H9 (cell line): ENCODE data around the gene ENTREP3. TPM values are rescaled to one million over a fixed set of nuclear protein-coding genes. Genes with fewer than 3 reads are reported as not detected.

ENCODE experiments used
- DNase-seq: peaks from one replicate; pipeline ENCODE4 v3.0.0-alpha.2; 2017
- H2AFZ ChIP-seq: one replicate; pipeline ENCODE4 v1.6.1; 2013; ENCODE audit warnings: mild to moderate bottlenecking, low read length, control low read depth, moderate library complexity
- H2AK5ac ChIP-seq: 2 replicates; pipeline ENCODE4 v1.6.1; 2013; ENCODE audit warnings: low read length, control low read depth, mixed read lengths; ENCODE audit not compliant: insufficient read length
- H2BK120ac ChIP-seq: one replicate; pipeline ENCODE4 v1.6.1; 2013; ENCODE audit warnings: low read depth, mild to moderate bottlenecking, low read length, control low read depth, inconsistent platforms; ENCODE audit not compliant: poor library complexity, severe bottlenecking
- H2BK12ac ChIP-seq: 2 replicates; pipeline ENCODE4 v1.6.1; 2013; ENCODE audit warnings: low read length, control low read depth, mixed read lengths, low read depth; ENCODE audit not compliant: insufficient read length
- H2BK15ac ChIP-seq: 2 replicates; pipeline ENCODE4 v1.6.1; 2013; ENCODE audit warnings: low read depth, low read length, control low read depth
- H2BK20ac ChIP-seq: one replicate; pipeline ENCODE4 v1.6.1; 2013; ENCODE audit warnings: low read depth, mild to moderate bottlenecking, low read length, control low read depth, inconsistent platforms; ENCODE audit not compliant: poor library complexity, severe bottlenecking
- H2BK5ac ChIP-seq: 2 replicates; pipeline ENCODE4 v1.6.1; 2013; ENCODE audit warnings: low read length, control low read depth, mixed read lengths; ENCODE audit not compliant: insufficient read length
- H3K14ac ChIP-seq: 2 replicates; pipeline ENCODE4 v1.6.1; 2013; ENCODE audit warnings: low read length, control low read depth; ENCODE audit not compliant: insufficient read depth
- H3K18ac ChIP-seq: 2 replicates; pipeline ENCODE4 v1.6.1; 2013; ENCODE audit warnings: low read depth, mild to moderate bottlenecking, mixed read lengths, low read length, control low read depth; ENCODE audit not compliant: insufficient read length
- H3K23ac ChIP-seq: 2 replicates; pipeline ENCODE4 v1.6.1; 2013; ENCODE audit warnings: low read length, control low read depth, mixed read lengths, low read depth; ENCODE audit not compliant: insufficient read length
- H3K23me2 ChIP-seq: 2 replicates; pipeline ENCODE4 v1.6.1; 2013; ENCODE audit warnings: low read depth, mild to moderate bottlenecking, mixed read lengths, low read length, control low read depth; ENCODE audit not compliant: insufficient read length, poor library complexity, severe bottlenecking
- H3K27ac ChIP-seq: 2 replicates; pipeline ENCODE4 v1.5.1; 2013; ENCODE audit warnings: low read length, control low read depth, mixed read lengths, low read depth; ENCODE audit not compliant: insufficient read length
- H3K27me3 ChIP-seq: 2 replicates; pipeline ENCODE4 v1.6.1; 2013; ENCODE audit warnings: low read length, control low read depth, inconsistent platforms; ENCODE audit not compliant: insufficient read depth
- H3K4ac ChIP-seq: 2 replicates; pipeline ENCODE4 v1.6.1; 2013; ENCODE audit warnings: low read depth, mild to moderate bottlenecking, control low read depth, inconsistent platforms, low read length, moderate library complexity
- H3K4me1 ChIP-seq: 2 replicates; pipeline ENCODE4 v1.6.1; 2013; ENCODE audit warnings: low read length, control low read depth, inconsistent platforms; ENCODE audit not compliant: insufficient read depth
- H3K4me2 ChIP-seq: 2 replicates; pipeline ENCODE4 v1.6.1; 2013; ENCODE audit warnings: low read length, control low read depth, mixed read lengths; ENCODE audit not compliant: insufficient read length, insufficient read depth
- H3K56ac ChIP-seq: 2 replicates; pipeline ENCODE4 v1.6.1; 2013; ENCODE audit warnings: low read depth, mild to moderate bottlenecking, mixed read lengths, low read length, control low read depth; ENCODE audit not compliant: insufficient read length
- H3K79me1 ChIP-seq: 2 replicates; pipeline ENCODE4 v1.6.1; 2013; ENCODE audit warnings: low read depth, mild to moderate bottlenecking, moderate library complexity, low read length, control low read depth, inconsistent platforms; ENCODE audit not compliant: insufficient read depth, poor library complexity, severe bottlenecking
- H3K79me2 ChIP-seq: 2 replicates; pipeline ENCODE4 v1.6.1; 2013; ENCODE audit warnings: low read length, control low read depth, inconsistent platforms; ENCODE audit not compliant: insufficient read depth
- H3K9ac ChIP-seq: 2 replicates; pipeline ENCODE4 v1.6.1; 2013; ENCODE audit warnings: low read length, control low read depth, mixed read lengths; ENCODE audit not compliant: insufficient read length; ENCODE audit errors: extremely low read depth
- H3K9me3 ChIP-seq: one replicate; pipeline ENCODE4 v1.6.1; 2013; ENCODE audit warnings: low read depth, low read length, inconsistent platforms; ENCODE audit not compliant: control insufficient read depth
- H3T11ph ChIP-seq: one replicate; pipeline ENCODE4 v1.6.1; 2013; ENCODE audit warnings: mild to moderate bottlenecking, low read length, control low read depth, inconsistent platforms
- H4K20me1 ChIP-seq: one replicate; pipeline ENCODE4 v1.6.1; 2013; ENCODE audit not compliant: control insufficient read depth, insufficient read length, insufficient read depth
- H4K5ac ChIP-seq: 2 replicates; pipeline ENCODE4 v1.6.1; 2013; ENCODE audit warnings: low read depth, mild to moderate bottlenecking, mixed read lengths, low read length, control low read depth; ENCODE audit not compliant: insufficient read length
- H4K8ac ChIP-seq: replicated peaks from 2 replicates; pipeline ENCODE4 v1.6.1; 2013; ENCODE audit warnings: low read length, control low read depth, mixed read lengths, low read depth; ENCODE audit not compliant: insufficient read length
- H4K91ac ChIP-seq: 2 replicates; pipeline ENCODE4 v1.6.1; 2013; ENCODE audit warnings: low read depth, mild to moderate bottlenecking, moderate library complexity, mixed read lengths, low read length, control low read depth; ENCODE audit not compliant: insufficient read length
- H3K27ac Mint-ChIP-seq, 3 experiments: 2 replicates in 2 of 3; 3 replicates in 1 of 3; pipeline ENCODE4 v1.8.0; 2020 to 2021; ENCODE audit warnings: mixed read lengths in 3 of 3, mild to moderate bottlenecking in 1 of 3, moderate library complexity in 1 of 3
- H3K27me3 Mint-ChIP-seq: 2 replicates; pipeline ENCODE4 v1.8.0; 2021; ENCODE audit warnings: low read depth, mild to moderate bottlenecking, moderate library complexity, mixed read lengths
- H3K36me3 Mint-ChIP-seq, 3 experiments: 2 replicates in 2 of 3; 3 replicates in 1 of 3; pipeline ENCODE4 v1.8.0; 2020 to 2021; ENCODE audit warnings: low read depth in 3 of 3, mixed read lengths in 3 of 3; ENCODE audit not compliant: insufficient read depth in 1 of 3
- H3K4me1 Mint-ChIP-seq, 2 experiments: 2 replicates each; pipeline ENCODE4 v1.8.0; 2020; ENCODE audit warnings: mixed read lengths in 2 of 2
- H3K4me3 Mint-ChIP-seq, 2 experiments: 2 replicates in 1 of 2; 3 replicates in 1 of 2; pipeline ENCODE4 v1.8.0; 2020 to 2021; ENCODE audit warnings: mild to moderate bottlenecking in 2 of 2, mixed read lengths in 2 of 2, moderate library complexity in 1 of 2
- H3K9me3 Mint-ChIP-seq, 2 experiments: 2 replicates in 1 of 2; 3 replicates in 1 of 2; pipeline ENCODE4 v1.8.0; 2020; ENCODE audit warnings: mild to moderate bottlenecking in 2 of 2, mixed read lengths in 2 of 2, moderate library complexity in 1 of 2
- WGBS: extraction: QIAGEN DNeasy Blood & Tissue Kit; methylation state at CpG from one replicate; pipeline ENCODE4 v1.1.7; 2013; ENCODE audit warnings: missing lambda C conversion rate, low lambda C conversion rate, mixed read lengths; ENCODE audit not compliant: insufficient read length; ENCODE audit errors: extremely low coverage; 5-methylcytosine and 5-hydroxymethylcytosine counted together
- total RNA-seq: library from RNA; stranded (reverse); gene quantifications from 2 replicates; pipeline ENCODE4 v1.2.1, GENCODE V29; 2021
- TF ChIP-seq, protein P1 (sequence below): fragments of 200-600 bp; sonication (generic); conservative IDR thresholded peaks from 3 replicates; pipeline ENCODE4 v1.8.0; 2021; ENCODE audit warnings: antibody characterized with exemption, mild to moderate bottlenecking

Gene ENTREP3
- total RNA-seq, 1 experiment from 2014 or later, result 41.0 TPM

DNA sequence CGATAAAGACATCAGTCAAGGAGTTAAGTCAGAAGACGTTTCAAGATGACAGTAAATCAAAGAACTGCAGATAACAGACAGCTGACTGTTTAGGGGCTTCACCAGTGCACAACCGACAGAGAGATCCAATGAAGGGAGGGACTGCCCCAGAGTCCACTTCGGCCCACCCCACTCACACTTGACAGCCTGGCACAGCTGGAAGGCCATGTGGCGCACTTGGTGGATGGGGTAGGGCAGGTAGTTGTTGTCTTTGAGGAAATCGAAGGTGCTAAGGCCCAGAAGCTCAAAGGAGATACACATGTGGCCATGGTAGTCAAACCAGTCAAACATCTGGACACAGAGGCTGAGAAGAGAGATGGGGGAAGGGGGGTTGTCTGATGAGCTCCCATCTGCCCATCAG is 11.3 kb upstream of the ENTREP3 start:
- H2BK120ac ChIP-seq, result no peak overlapping the region
- no peak overlapping the region for H4K8ac ChIP-seq
- no peaks in the 10 kb centered on the region for H4K20me1 ChIP-seq
- no peaks in the 10 kb centered on the region for H3K9me3 Mint-ChIP-seq
- H3K4me1 ChIP-seq, result no peaks in the 10 kb centered on the region
- no peak overlapping the region for H2BK12ac ChIP-seq
- no peak overlapping the region for H2BK20ac ChIP-seq
- H2AK5ac ChIP-seq, result no peak overlapping the region
- DNase-seq, result no peak
- H3K27me3 Mint-ChIP-seq, result peaks cover 2% of the 10 kb centered on the region; the same call in 1 of the 2 replicates
- no peak overlapping the region for H2BK5ac ChIP-seq
- no peak overlapping the region for H3T11ph ChIP-seq
- no peak overlapping the region for H2BK15ac ChIP-seq
- H3K27ac Mint-ChIP-seq, result no peak overlapping the region
- no peak overlapping the region for H4K91ac ChIP-seq
- no peaks in the 10 kb centered on the region for H3K27me3 ChIP-seq
- H3K4ac ChIP-seq, result no peak overlapping the region
- no peak overlapping the region for H3K4me3 Mint-ChIP-seq
- H3K4me2 ChIP-seq, result no peak overlapping the region
- no peak overlapping the region for H3K9ac ChIP-seq
- no peak overlapping the region for H3K14ac ChIP-seq
- no CpG with 5 or more reads among the region's 6 CpGs for WGBS
- peaks cover 8 to 9% of the 10 kb centered on the region in 2 experiments for H3K4me1 Mint-ChIP-seq
- H4K5ac ChIP-seq, result no peak overlapping the region
- no peaks in the 10 kb centered on the region for H3K79me1 ChIP-seq
- H3K56ac ChIP-seq, result no peak overlapping the region
- 0 out of 2 replicates have a peak, but pooled peaks cover 2% of the 10 kb centered on the region for H3K79me2 ChIP-seq
- H2AFZ ChIP-seq, result no peak overlapping the region
- no peak overlapping the region for H3K27ac ChIP-seq
- H3K36me3 Mint-ChIP-seq, result peaks cover 67 to 88% (median 88%) of the 10 kb centered on the region in 3 experiments; a peak in 6 of 7 replicates
- H3K18ac ChIP-seq, result no peak overlapping the region
- H3K23ac ChIP-seq, result no peak overlapping the region
- TF ChIP-seq, protein P1, sequence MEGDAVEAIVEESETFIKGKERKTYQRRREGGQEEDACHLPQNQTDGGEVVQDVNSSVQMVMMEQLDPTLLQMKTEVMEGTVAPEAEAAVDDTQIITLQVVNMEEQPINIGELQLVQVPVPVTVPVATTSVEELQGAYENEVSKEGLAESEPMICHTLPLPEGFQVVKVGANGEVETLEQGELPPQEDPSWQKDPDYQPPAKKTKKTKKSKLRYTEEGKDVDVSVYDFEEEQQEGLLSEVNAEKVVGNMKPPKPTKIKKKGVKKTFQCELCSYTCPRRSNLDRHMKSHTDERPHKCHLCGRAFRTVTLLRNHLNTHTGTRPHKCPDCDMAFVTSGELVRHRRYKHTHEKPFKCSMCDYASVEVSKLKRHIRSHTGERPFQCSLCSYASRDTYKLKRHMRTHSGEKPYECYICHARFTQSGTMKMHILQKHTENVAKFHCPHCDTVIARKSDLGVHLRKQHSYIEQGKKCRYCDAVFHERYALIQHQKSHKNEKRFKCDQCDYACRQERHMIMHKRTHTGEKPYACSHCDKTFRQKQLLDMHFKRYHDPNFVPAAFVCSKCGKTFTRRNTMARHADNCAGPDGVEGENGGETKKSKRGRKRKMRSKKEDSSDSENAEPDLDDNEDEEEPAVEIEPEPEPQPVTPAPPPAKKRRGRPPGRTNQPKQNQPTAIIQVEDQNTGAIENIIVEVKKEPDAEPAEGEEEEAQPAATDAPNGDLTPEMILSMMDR, result no peak
- no peaks in the 10 kb centered on the region for H3K9me3 ChIP-seq
- peaks cover 5% of the 10 kb centered on the region for H3K23me2 ChIP-seq
